HL-60 (cell line): Measurements from ENCODE around the gene ATG5.

Experiments used
- DNase-seq, 2 experiments: peaks; one replicate each; pipeline ENCODE4 v3.0.0-alpha.2; 2010 to 2020; ENCODE audit warnings: low read depth in 1 of 2, low spot score in 1 of 2
- H3K27ac ChIP-seq: fragments of 250-450 bp; sonication (Bioruptor Pico); replicated peaks from 2 replicates; pipeline ENCODE4 v1.5.1; 2020; ENCODE audit warnings: mild to moderate bottlenecking, moderate library complexity
- H3K27me3 ChIP-seq: fragments of 250-450 bp; sonication (Bioruptor Pico); 2 replicates; pipeline ENCODE4 v1.5.1; 2021; ENCODE audit warnings: mild to moderate bottlenecking, moderate library complexity; ENCODE audit not compliant: insufficient read depth, poor library complexity, severe bottlenecking
- H3K4me3 ChIP-seq: replicated peaks from 2 replicates; pipeline ENCODE4 v1.5.1; 2011; ENCODE audit warnings: mild to moderate bottlenecking, control low read depth, low read length; ENCODE audit not compliant: insufficient read depth
- CTCF ChIP-seq: IDR thresholded peaks from one replicate; pipeline ENCODE4 v1.5.1; 2011; ENCODE audit warnings: low read length, control low read depth, inconsistent platforms; ENCODE audit not compliant: insufficient read depth
- GABPA ChIP-seq: IDR thresholded peaks from 2 replicates; pipeline ENCODE4 v1.6.1; 2012; ENCODE audit warnings: low read depth
- POLR2AphosphoS5 ChIP-seq: IDR thresholded peaks from 2 replicates; pipeline ENCODE4 v1.6.1; 2012; ENCODE audit warnings: low read depth
- SPI1 ChIP-seq: IDR thresholded peaks from 2 replicates; pipeline ENCODE4 v1.6.1; 2012; ENCODE audit warnings: low read depth, mild to moderate bottlenecking, borderline replicate concordance
- TF ChIP-seq, protein P1 (sequence below): IDR thresholded peaks from 2 replicates; pipeline ENCODE4 v1.6.1; 2012; ENCODE audit warnings: low read depth; ENCODE audit not compliant: insufficient replicate concordance

Gene ATG5

GRCh38 chr6:106187424-106187982 lies 138.1 kb downstream of the ATG5 start:
- H3K27me3 ChIP-seq = no peaks in the 10 kb centered on the region
- no peak for TF ChIP-seq GABPA
- TF ChIP-seq POLR2AphosphoS5 = no peak
- TF ChIP-seq, protein P1, sequence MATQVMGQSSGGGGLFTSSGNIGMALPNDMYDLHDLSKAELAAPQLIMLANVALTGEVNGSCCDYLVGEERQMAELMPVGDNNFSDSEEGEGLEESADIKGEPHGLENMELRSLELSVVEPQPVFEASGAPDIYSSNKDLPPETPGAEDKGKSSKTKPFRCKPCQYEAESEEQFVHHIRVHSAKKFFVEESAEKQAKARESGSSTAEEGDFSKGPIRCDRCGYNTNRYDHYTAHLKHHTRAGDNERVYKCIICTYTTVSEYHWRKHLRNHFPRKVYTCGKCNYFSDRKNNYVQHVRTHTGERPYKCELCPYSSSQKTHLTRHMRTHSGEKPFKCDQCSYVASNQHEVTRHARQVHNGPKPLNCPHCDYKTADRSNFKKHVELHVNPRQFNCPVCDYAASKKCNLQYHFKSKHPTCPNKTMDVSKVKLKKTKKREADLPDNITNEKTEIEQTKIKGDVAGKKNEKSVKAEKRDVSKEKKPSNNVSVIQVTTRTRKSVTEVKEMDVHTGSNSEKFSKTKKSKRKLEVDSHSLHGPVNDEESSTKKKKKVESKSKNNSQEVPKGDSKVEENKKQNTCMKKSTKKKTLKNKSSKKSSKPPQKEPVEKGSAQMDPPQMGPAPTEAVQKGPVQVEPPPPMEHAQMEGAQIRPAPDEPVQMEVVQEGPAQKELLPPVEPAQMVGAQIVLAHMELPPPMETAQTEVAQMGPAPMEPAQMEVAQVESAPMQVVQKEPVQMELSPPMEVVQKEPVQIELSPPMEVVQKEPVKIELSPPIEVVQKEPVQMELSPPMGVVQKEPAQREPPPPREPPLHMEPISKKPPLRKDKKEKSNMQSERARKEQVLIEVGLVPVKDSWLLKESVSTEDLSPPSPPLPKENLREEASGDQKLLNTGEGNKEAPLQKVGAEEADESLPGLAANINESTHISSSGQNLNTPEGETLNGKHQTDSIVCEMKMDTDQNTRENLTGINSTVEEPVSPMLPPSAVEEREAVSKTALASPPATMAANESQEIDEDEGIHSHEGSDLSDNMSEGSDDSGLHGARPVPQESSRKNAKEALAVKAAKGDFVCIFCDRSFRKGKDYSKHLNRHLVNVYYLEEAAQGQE = no peak
- TF ChIP-seq CTCF = no peak
- no peak for TF ChIP-seq SPI1
- no peak overlapping the region for H3K27ac ChIP-seq
- no peak for DNase-seq
- no peak overlapping the region for H3K4me3 ChIP-seq

GRCh38 chr6:106186714-106187113 lies 138.8 kb downstream of the ATG5 start:
- no peak for DNase-seq
- TF ChIP-seq GABPA (no peak), CTCF (no peak), POLR2AphosphoS5 (no peak), SPI1 (no peak)
- TF ChIP-seq, protein P1 = no peak
- Histone ChIP-seq H3K27ac (no peak overlapping the region), H3K27me3 (no peaks in the 10 kb centered on the region), H3K4me3 (no peak overlapping the region)

DNA sequence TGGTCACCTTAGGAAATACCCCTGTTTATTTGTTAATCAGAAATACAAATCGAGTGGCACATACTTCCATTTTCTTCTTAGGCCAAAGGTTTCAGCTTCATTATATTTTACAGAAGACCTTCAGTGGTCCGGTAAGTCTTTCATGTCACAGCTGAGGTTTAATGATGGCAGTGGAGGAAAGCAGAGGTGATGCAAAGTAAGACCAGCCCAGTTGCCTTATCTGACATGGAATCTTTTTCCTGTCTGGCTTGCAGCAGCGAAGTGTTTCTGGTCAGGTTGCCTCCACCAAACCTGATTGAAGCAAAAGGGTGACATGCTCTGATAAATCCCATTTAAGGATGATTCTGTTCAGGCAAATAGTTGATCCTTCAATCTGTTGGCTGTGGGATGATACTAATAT lies 139.4 kb downstream of the ATG5 start:
- no peak overlapping the region for H3K27ac ChIP-seq
- no peaks in the 10 kb centered on the region for H3K27me3 ChIP-seq
- no peak overlapping the region for H3K4me3 ChIP-seq
- DNase-seq = no peak
- TF ChIP-seq CTCF = no peak

DNA sequence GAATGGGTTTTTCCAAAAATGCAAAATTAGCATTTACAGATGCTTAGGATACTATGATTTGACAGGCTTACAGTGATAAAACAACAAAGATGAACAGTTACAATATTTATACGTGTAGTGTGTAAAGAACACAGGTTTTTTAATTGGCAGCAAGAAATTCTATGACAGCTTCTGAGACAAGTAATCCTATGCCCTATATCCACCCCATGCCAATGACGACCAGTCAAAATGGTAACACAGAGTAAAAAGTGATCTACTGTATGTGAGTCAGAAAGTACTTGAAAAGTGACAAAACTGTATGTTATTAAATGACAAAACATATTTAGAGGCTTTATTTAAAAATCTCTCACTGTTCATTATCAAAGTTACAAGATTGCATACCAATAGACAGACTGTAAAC lies 139.9 kb downstream of the ATG5 start:
- Histone ChIP-seq H3K27ac (no peak overlapping the region), H3K27me3 (no peaks in the 10 kb centered on the region), H3K4me3 (no peak overlapping the region)
- TF ChIP-seq SPI1 = no peak
- TF ChIP-seq GABPA = no peak
- TF ChIP-seq, protein P1 = no peak
- TF ChIP-seq POLR2AphosphoS5 = no peak
- TF ChIP-seq CTCF = no peak
- DNase-seq = no peak
